Measurements from ENCODE around the gene SCAMP4. TPM values are rescaled to one million over a fixed set of nuclear protein-coding genes. Genes with fewer than 3 reads are reported as not detected.

The SCAMP4 gene
- total and polyA plus RNA-seq, 2 of the 13 experiments (the other 11 are each of a cell fraction or from before 2014, with no cell fraction given): 10.7 to 13.7 TPM

- peak; percentile 14; the same call in 1 of the 2 replicates for TF ChIP-seq ZNF292 (CRISPR knock-in tag; IDR thresholded peaks at IDR 0.05; ENCODE audit: borderline replicate concordance, low read depth)
- no peak for TF ChIP-seq HIC2 (CRISPR knock-in tag; IDR thresholded peaks at IDR 0.05; ENCODE audit: low read depth)
- TF ChIP-seq MXD4 (CRISPR knock-in tag; IDR thresholded peaks at IDR 0.05): 0 out of 2 replicates have a peak, but pooled peaks have one; percentile 29
- peak; percentile 66 for TF ChIP-seq SALL1 (CRISPR knock-in tag; IDR thresholded peaks at IDR 0.05)
- TF ChIP-seq ZNF496 (CRISPR knock-in tag; IDR thresholded peaks at IDR 0.05; ENCODE audit: insufficient replicate concordance): no peak
- TF ChIP-seq ZNF281 (CRISPR knock-in tag; IDR thresholded peaks at IDR 0.05; ENCODE audit: borderline replicate concordance): peak; percentile 91
- peak; percentile 56; the same call in 1 of the 2 replicates for TF ChIP-seq SMAD3 (CRISPR knock-in tag; IDR thresholded peaks at IDR 0.05)
- TF ChIP-seq RBM39 (IDR thresholded peaks at IDR 0.05; ENCODE audit: low read depth, low read length, poor library complexity, severe bottlenecking): peak; percentile 43
- TF ChIP-seq MYPOP (CRISPR knock-in tag; IDR thresholded peaks at IDR 0.05): peak; percentile 23; the same call in 1 of the 2 replicates
- no peak for TF ChIP-seq ZNF512 (CRISPR knock-in tag; IDR thresholded peaks at IDR 0.05)
- TF ChIP-seq ZFP36L2 (CRISPR knock-in tag; IDR thresholded peaks at IDR 0.05): no peak
- TF ChIP-seq ONECUT2 (CRISPR knock-in tag; IDR thresholded peaks at IDR 0.05): no peak
- no peak for TF ChIP-seq RAD51 (IDR thresholded peaks at IDR 0.05; ENCODE audit: borderline replicate concordance)
- 0 out of 2 replicates have a peak, but pooled peaks have one; percentile 51 for TF ChIP-seq ZNF543 (CRISPR knock-in tag; IDR thresholded peaks at IDR 0.05)
- no peak for TF ChIP-seq ZSCAN12 (CRISPR knock-in tag; IDR thresholded peaks at IDR 0.05)
- TF ChIP-seq XRCC5 (optimal IDR thresholded peaks at IDR 0.05; ENCODE audit: low read length): peak; percentile 38
- TF ChIP-seq ZNF317 (CRISPR knock-in tag; IDR thresholded peaks at IDR 0.05): no peak
- TF ChIP-seq ZNF329 (CRISPR knock-in tag; IDR thresholded peaks at IDR 0.05; ENCODE audit: low read depth): no peak
- TF ChIP-seq ZNF713 (CRISPR knock-in tag; IDR thresholded peaks at IDR 0.05): no peak
- TF ChIP-seq FOXA3 (CRISPR knock-in tag; IDR thresholded peaks at IDR 0.05): peak; percentile 35
- no peak for TF ChIP-seq SMARCE1 (IDR thresholded peaks at IDR 0.05; ENCODE audit: borderline replicate concordance)
- TF ChIP-seq KDM4B (CRISPR knock-in tag; IDR thresholded peaks at IDR 0.05): no peak
- TF ChIP-seq ZNF572 (CRISPR knock-in tag; IDR thresholded peaks at IDR 0.05): 0 out of 2 replicates have a peak, but pooled peaks have one; percentile 41
Observed at GRCh38 chr19:1942078-1942933, 37.1 kb downstream of the SCAMP4 start (continued).

Measured in HepG2 (cell line).